Smooth muscle cell (in vitro differentiated cells): ENCODE results near the gene WASF3. TPM values are rescaled to one million over a fixed set of nuclear protein-coding genes. Genes with fewer than 3 reads are reported as not detected.

Experiments used
- DNase-seq: peaks from one replicate; lab custom pipeline; 2025; ENCODE audit not compliant: unreplicated experiment; lab: John Stamatoyannopoulos, UW
- H2AFZ ChIP-seq: fragments of 200-600 bp; sonication (generic); 2 replicates; pipeline ENCODE4 v1.6.0; 2016; ENCODE audit warnings: antibody characterized with exemption, low read depth, mild to moderate bottlenecking
- H3F3A ChIP-seq: fragments of 200-600 bp; sonication (generic); 2 replicates; pipeline ENCODE4 v1.6.0; 2017; ENCODE audit warnings: antibody characterized with exemption, low read depth
- H3K27ac ChIP-seq: fragments of 200-600 bp; sonication (generic); 2 replicates; pipeline ENCODE4 v1.5.1; 2016; ENCODE audit warnings: low read depth, mild to moderate bottlenecking
- H3K27me3 ChIP-seq: fragments of 200-600 bp; sonication (generic); 2 replicates; pipeline ENCODE4 v1.6.1; 2016; ENCODE audit warnings: low read depth, mild to moderate bottlenecking
- H3K36me3 ChIP-seq: fragments of 200-600 bp; sonication (generic); 2 replicates; pipeline ENCODE4 v1.5.1; 2016; ENCODE audit warnings: low read depth
- H3K4me1 ChIP-seq: fragments of 200-600 bp; sonication (generic); 2 replicates; pipeline ENCODE4 v1.5.1; 2016; ENCODE audit warnings: low read depth
- H3K4me2 ChIP-seq: fragments of 200-600 bp; sonication (generic); 2 replicates; pipeline ENCODE4 v1.6.0; 2016; ENCODE audit warnings: mild to moderate bottlenecking
- H3K4me3 ChIP-seq: fragments of 200-600 bp; sonication (generic); 2 replicates; pipeline ENCODE4 v1.5.1; 2016; ENCODE audit warnings: mild to moderate bottlenecking
- H3K79me2 ChIP-seq: fragments of 200-600 bp; sonication (generic); 2 replicates; pipeline ENCODE4 v1.6.0; 2016; ENCODE audit warnings: low read depth, mild to moderate bottlenecking
- H3K9ac ChIP-seq: fragments of 200-600 bp; sonication (generic); 2 replicates; pipeline ENCODE4 v1.6.0; 2016; ENCODE audit warnings: low read depth
- H3K9me3 ChIP-seq: fragments of 200-600 bp; sonication (generic); replicated peaks from 2 replicates; pipeline ENCODE4 v1.5.1; 2016; ENCODE audit warnings: low read depth
- H4K20me1 ChIP-seq: fragments of 200-600 bp; sonication (generic); 2 replicates; pipeline ENCODE4 v1.6.0; 2016; ENCODE audit warnings: low read depth
- CTCF ChIP-seq: fragments of 200-600 bp; sonication (generic); IDR thresholded peaks from 2 replicates; pipeline ENCODE4 v1.5.1; 2017; ENCODE audit warnings: borderline replicate concordance, mild to moderate bottlenecking, antibody characterized with exemption; ENCODE audit not compliant: insufficient read depth, poor library complexity, severe bottlenecking
- WGBS: methylation state at CpG from one replicate; pipeline ENCODE4 v1.1.7; 2016; ENCODE audit warnings: low lambda C conversion rate; 5-methylcytosine and 5-hydroxymethylcytosine counted together
- polyA plus RNA-seq: library from polyadenylated mRNA; unstranded; fragments of >200 nt; fragmentation: Nextera tagmentation; extraction: Ambion mirVana; gene quantifications from 2 replicates; pipeline ENCODE4 v1.2.1, GENCODE V29; 2016
- total RNA-seq: library from RNA; depleted of rRNA; stranded (reverse); fragments of >200 nt; gene quantifications from 2 replicates; pipeline ENCODE4 v1.2.3, GENCODE V29; 2014

WASF3 gene
- total and polyA plus RNA-seq, 2 experiments from 2014 or later, result 4.0 to 5.8 TPM

- Histone ChIP-seq H3K79me2 (no peaks in the 10 kb centered on the region), H4K20me1 (no peaks in the 10 kb centered on the region), H3K36me3 (no peaks in the 10 kb centered on the region), H3K27me3 (peaks cover 3% of the 10 kb centered on the region), H3F3A (no peaks in the 10 kb centered on the region), H3K9ac (no peak overlapping the region), H2AFZ (no peak overlapping the region), H3K4me1 (no peaks in the 10 kb centered on the region), H3K4me3 (no peak overlapping the region), H3K4me2 (no peak overlapping the region), H3K27ac (no peak overlapping the region), H3K9me3 (no peaks in the 10 kb centered on the region)
- WGBS, result 94% methylated on average over 8 of the region's 8 CpGs
- DNase-seq, result no peak
- TF ChIP-seq CTCF, result no peak
Measured at GRCh38 chr13:26726684-26727083, 169.2 kb downstream of the WASF3 start.

DNA sequence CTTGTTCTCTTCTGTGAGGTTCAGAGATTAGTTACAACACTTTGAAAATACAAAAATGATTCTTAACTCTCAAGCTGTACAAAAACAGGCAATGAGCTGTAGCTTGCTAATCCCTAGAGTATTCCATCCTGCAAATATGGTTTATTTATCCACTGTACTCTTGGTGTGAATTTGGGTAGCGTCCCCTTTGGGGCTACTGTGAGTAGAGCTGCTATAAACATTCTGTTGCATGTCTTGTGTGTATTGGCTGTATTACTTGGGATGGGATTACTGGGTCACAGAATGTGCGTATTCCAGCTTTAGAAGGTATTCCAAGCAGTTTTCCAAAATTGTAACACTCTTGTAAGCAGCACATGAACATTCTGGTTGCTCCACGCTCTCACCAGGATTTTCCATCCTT lies 169.6 kb downstream of the WASF3 start:
- no peak overlapping the region for H3K27ac ChIP-seq
- TF ChIP-seq CTCF, result no peak
- H2AFZ ChIP-seq, result no peak overlapping the region
- H3K9me3 ChIP-seq, result no peaks in the 10 kb centered on the region
- H3K4me3 ChIP-seq, result no peak overlapping the region
- no peak overlapping the region for H3K9ac ChIP-seq
- H3K27me3 ChIP-seq, result peaks cover 3% of the 10 kb centered on the region
- no peaks in the 10 kb centered on the region for H3K79me2 ChIP-seq
- DNase-seq, result no peak
- WGBS, result 91% methylated on average over 3 of the region's 3 CpGs
- no peaks in the 10 kb centered on the region for H3K4me1 ChIP-seq
- H3K4me2 ChIP-seq, result no peak overlapping the region
- no peaks in the 10 kb centered on the region for H4K20me1 ChIP-seq
- H3K36me3 ChIP-seq, result no peaks in the 10 kb centered on the region
- H3F3A ChIP-seq, result no peaks in the 10 kb centered on the region

- no peaks in the 10 kb centered on the region for H4K20me1 ChIP-seq
- H3K9me3 ChIP-seq, result no peaks in the 10 kb centered on the region
- H3F3A ChIP-seq, result no peaks in the 10 kb centered on the region
- no peak overlapping the region for H3K27ac ChIP-seq
- no peak for DNase-seq
- TF ChIP-seq CTCF, result no peak
- no peaks in the 10 kb centered on the region for H3K79me2 ChIP-seq
- no peak overlapping the region for H2AFZ ChIP-seq
- H3K36me3 ChIP-seq, result no peaks in the 10 kb centered on the region
- peaks cover 3% of the 10 kb centered on the region for H3K27me3 ChIP-seq
- no peak overlapping the region for H3K9ac ChIP-seq
- no peak overlapping the region for H3K4me3 ChIP-seq
- H3K4me1 ChIP-seq, result no peaks in the 10 kb centered on the region
- no peak overlapping the region for H3K4me2 ChIP-seq
Measured at GRCh38 chr13:26727633-26728032, 170.2 kb downstream of the WASF3 start.

DNA sequence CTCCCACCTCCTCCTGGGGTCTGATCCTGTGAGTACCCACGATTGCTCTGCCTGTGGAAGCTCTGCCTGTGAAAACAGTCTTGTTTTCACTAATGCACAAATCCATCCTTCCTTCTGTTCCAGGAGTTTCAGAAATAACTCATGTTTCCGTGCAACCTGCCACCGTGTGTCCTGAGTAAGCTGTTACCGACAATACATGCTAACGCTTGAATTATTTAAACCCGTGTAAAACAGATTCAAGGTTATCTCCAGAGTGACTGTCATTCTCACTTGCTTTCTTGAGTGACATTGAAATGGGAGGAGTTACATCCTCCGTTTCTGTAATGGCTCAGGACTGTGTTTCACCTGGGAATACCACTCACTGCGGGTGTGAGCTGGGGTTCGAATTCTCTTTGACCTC lies 178.2 kb downstream of the WASF3 start:
- 88% methylated on average over 9 of the region's 9 CpGs for WGBS
- TF ChIP-seq CTCF, result no peak
- no peaks in the 10 kb centered on the region for H3K79me2 ChIP-seq
- no peak overlapping the region for H3K9ac ChIP-seq
- H3K36me3 ChIP-seq, result no peaks in the 10 kb centered on the region
- H2AFZ ChIP-seq, result no peak overlapping the region
- H3K4me2 ChIP-seq, result no peak overlapping the region
- DNase-seq, result no peak
- H3K4me3 ChIP-seq, result no peak overlapping the region
- H3F3A ChIP-seq, result no peaks in the 10 kb centered on the region
- no peaks in the 10 kb centered on the region for H3K9me3 ChIP-seq
- H3K4me1 ChIP-seq, result no peaks in the 10 kb centered on the region
- H3K27ac ChIP-seq, result no peak overlapping the region
- H3K27me3 ChIP-seq, result peaks cover 6% of the 10 kb centered on the region
- H4K20me1 ChIP-seq, result no peaks in the 10 kb centered on the region

Other genes starting within 250 kb of the WASF3 start
- not detected in 2 replicates for gene GPR12, start 203.1 kb downstream of the WASF3 start, total RNA-seq
- not detected in 2 replicates for gene GPR12, start 203.1 kb downstream of the WASF3 start, polyA plus RNA-seq